ENCODE measurements around the gene PLPPR5.
"Not testable (repeated sequence)": the region's sequence is repeated elsewhere in the genome, so short reads cannot be mapped to it uniquely, and the experiment has no call there.

The PLPPR5 gene

DNA sequence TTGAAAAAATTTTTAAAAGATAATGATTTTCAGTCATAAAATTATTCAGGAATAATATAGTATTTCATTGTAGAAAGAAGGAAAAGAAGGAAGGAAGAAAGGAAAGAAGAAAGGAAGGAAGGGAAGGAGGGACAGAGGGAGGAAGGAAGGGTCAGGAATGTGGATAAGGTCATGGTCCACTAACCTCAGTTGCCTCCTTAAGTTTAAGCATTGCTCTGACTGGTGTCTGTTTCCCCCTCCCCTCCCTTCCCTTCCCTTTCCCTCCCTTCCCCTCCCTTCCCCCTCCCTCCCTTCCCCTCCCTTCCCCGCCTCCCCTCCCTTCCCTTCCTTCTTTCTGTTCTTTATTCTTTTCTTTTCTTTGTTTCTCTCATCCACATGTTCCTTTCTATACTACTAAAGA lies 95.7 kb downstream of the PLPPR5 start:
- DNase-seq: no peak

DNA sequence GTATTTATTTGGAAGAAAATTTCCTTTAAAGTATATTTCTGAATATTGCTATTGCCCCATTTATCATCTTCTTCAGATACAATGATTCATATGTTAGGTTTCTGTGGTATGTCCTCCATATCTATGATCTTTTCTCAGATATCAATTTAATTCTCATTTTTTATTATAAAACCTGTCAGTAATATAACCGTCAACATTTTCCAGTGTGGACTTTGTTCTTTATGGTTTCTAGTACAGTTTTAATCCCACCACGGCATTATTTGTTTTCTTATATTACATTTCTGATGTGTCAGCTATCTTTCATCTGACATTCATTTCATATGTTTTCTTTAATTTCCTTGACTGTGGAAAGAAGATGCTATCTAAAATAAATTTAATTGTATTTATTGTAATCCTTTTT lies 97.9 kb downstream of the PLPPR5 start:
- DNase-seq: no peak

GRCh38 chr1:98906361-98906760 lies 98.3 kb downstream of the PLPPR5 start:
- DNase-seq: no peak

DNA sequence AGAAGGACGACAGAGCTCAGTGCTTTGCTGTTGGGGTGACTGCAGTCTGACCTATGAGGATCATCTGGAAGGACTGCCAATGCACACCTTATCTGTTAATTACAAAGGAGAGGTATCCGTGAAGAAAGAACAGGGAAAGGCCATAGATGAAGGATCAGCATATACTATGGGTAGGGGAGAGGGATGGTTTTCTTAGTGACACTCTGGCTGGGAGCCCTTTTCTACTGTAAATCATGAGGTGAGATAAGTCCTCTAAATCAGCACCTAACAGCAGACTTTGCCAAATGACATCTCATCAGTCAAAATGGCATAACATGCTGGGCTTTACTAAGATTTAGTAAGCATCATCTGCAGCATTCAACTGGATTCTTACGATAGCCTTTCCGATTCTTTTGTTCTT lies 100.0 kb downstream of the PLPPR5 start:
- no peak for DNase-seq

DNA sequence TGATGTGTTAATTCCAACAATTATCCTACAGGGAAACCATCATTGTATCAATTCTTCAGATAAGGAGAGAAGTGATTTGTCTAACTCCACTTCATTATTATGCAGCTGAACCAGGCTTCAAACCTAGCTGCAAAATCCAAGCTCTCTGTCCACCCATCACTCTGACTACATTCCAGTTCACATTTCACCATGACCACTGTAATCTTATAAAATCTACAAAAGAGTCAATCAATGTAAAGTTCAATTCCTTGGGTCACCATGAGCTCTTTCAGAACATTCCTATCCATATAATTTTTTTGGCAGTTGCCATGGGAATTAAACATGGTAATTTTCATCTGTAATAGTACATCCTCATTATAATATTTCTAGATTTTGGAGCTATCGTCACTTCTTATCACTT lies 100.9 kb downstream of the PLPPR5 start:
- DNase-seq: no peak

DNA sequence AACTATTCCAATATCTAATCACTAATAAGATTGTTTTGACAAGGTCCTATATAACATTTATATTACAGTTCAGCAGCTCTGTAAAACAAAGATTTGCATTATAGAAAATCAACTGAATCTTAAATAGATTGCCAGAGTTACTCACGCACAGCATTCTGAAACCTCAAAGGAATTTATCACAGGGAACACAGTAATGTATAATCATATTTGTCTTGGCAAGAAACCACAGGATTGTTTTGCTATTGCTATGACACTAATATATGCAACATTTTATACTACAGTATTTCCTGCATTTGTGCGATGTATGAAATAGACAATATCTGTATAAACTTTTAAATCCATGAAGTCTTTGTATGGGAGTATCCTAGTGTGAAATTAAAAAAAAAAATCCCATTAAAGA lies 101.4 kb downstream of the PLPPR5 start:
- DNase-seq: no peak

DNA sequence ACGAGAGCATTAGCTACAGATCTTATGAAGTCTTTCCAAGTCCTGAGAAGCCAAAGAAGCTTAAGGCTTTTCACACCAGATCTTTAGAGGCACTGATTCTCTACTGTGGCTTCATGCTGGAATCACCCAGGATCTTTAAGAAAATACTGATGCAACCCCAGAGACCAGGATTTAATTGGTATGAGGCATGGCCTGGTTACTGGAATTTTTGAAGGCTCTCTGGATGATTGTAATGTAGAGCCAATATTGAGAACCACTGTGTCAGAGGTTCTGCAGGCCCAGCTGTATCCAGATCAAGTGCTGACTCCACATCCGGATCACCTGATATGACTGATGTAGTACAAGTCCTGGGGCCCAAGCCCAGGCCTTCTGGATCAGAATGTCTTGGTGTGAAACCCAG lies 105.7 kb downstream of the PLPPR5 start:
- no peak for DNase-seq

- DNase-seq: no peak
Measured at GRCh38 chr1:98897479-98897878, 107.2 kb downstream of the PLPPR5 start.

DNA sequence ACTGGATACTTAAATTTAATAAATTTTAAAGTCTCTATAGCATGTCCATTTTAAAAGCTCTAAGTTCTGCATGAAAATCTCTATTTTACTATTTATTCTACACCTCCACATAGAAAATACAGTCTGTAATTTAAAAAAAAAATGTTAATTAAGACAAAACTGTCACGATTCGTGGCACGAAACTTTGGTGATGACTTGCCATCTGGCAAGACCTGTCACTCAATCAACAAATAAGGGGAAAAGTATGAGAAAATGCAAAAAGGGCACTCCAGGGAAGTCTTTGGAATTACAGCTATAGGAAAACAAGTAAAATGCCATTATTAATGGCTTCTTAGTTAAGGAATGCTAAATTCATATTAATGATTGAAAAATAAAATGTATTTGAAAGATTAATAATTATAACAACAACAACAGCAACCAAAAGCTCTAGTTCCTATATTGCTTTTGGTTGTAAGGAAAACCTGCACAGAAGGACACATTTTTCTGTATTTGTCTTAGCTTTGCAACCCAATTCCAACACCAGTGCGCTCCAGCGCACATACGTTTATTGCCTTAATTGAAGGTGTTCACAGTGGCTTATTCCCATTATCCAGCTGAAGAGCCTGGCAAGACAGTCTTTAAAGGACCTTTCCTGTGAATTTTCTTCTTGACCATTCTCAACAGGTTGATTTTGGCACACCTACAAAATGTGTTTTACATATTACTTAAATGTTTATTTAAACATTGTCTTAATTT lies 107.8 kb downstream of the PLPPR5 start:
- no peak for DNase-seq

- DNase-seq: no peak
Measured at GRCh38 chr1:98893371-98893770, 111.3 kb downstream of the PLPPR5 start.

DNA sequence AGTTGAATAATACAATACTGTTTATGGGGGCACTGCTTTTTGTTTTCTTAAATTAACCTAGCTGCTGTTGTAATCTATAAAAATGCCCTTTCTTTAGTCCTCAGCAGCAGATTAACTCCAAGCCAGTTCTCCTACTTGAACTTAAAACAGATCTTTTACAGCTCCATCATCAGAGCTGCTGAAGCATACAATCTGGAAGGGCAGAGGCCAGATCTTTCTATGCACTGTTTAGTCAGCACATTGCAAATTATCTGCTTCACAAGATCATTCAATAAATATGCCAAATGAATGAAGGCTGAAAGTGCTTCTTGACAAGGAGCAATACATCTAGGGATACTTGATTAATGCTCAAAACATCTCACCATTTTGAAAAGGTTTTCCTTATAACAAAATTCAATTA lies 115.8 kb downstream of the PLPPR5 start:
- DNase-seq: no peak

GRCh38 chr1:98887507-98887906 lies 117.2 kb downstream of the PLPPR5 start:
- no peak for DNase-seq

GRCh38 chr1:98884864-98885263 lies 119.8 kb downstream of the PLPPR5 start:
- no peak for DNase-seq

DNA sequence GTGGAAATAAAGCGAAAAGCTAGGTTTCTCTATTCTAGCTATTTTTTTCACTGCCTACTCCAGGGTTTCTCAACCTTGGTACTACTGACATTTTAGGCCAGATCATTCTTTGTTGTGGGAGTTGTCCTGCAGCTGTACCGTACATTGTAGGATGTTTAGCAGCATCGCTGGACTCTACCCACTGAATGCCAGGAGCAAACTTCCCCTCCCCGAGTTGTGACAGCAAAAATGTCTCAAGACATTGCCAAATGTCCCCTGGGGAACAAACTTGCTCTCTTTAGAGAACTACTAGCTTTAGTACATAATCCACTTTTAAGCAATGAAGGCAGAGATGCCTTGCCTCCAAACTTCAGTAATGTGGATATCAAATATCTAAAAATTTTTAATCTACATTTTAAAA lies 122.8 kb downstream of the PLPPR5 start:
- DNase-seq: no peak

GRCh38 chr1:98881234-98881633 lies 123.4 kb downstream of the PLPPR5 start:
- not testable (repeated sequence) for DNase-seq

DNA sequence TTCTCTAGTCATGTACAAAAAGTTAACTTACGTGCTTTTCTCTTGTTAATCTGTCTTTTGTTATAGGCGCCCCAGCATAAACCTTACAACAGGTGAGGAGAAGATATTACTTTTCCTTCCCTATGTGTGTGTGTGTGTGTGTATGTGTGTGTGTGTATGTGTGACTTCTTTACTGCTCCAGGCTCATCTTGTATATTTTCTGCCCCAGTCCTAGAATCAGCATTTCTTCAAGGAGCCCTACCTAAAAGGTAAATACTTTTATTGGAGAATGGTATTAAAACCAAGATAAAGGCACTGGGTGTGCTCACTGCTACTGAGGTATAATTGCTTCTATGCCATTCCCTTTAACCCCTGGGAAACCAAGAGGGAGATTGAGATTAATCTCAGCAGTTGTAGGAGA lies 129.8 kb downstream of the PLPPR5 start:
- no peak for DNase-seq

GRCh38 chr1:98870959-98871903 lies 133.4 kb downstream of the PLPPR5 start:
- DNase-seq: no peak

DNA sequence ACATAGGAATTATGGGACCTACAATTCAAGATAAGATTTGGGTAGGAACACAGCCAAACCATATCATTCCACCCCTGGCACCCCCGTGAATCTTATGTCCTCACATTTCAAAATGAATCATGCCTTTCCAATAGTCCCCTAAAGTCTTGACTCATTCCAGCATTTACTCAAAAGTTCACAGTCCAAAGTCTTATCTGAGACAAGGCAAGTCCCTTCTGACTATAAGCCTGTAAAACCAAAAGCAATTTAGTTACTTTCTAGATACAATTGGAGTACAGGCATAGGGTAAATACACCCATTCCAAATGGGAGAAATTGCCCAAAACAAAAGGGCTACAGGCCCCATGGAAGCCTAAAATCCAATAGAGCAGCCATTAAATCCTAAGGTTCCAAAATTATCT lies 138.9 kb downstream of the PLPPR5 start:
- no peak for DNase-seq

- no peak for DNase-seq
Measured at GRCh38 chr1:98860329-98860728, 144.3 kb downstream of the PLPPR5 start.

DNA sequence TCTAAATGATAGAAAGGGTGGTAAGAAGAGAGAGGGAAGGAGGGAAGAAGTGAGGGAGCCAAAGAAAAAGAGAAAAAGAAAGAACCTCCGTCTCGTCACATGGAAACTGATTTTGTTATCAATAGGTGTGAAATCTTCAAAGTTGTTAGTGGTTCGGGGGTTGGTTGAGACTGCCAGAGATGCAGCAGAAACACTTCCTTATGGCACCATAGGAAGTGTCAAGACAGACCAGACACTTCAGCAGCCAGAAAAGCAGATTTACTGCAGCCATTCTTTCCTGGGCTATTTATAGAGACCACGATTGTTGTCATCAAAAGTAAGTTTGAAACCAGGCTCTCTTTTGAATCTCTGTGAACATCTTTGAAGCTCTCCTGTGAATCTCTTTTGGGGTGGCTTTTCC lies 150.5 kb downstream of the PLPPR5 start:
- no peak for DNase-seq

- no peak for DNase-seq
Measured at GRCh38 chr1:98849969-98850636, 154.6 kb downstream of the PLPPR5 start.

- no peak for DNase-seq
Measured at GRCh38 chr1:98842241-98842640, 162.4 kb downstream of the PLPPR5 start.

Measured in NCI-H146 (cell line).